ENCODE data around the gene SLC2A4. TPM values are rescaled to one million over a fixed set of nuclear protein-coding genes. Genes with fewer than 3 reads are reported as not detected.
"Not testable (repeated sequence)": the region's sequence is repeated elsewhere in the genome, so short reads cannot be mapped to it uniquely, and the experiment has no call there.

Gene SLC2A4
- total RNA-seq, 1 donor from 2014 or later, result under 0.01 TPM

GRCh38 chr17:7336240-7337175 is 55.0 kb downstream of the SLC2A4 start, which contains the start of gene ACAP1:
Gene ACAP1, plus strand, starts transcription at chr17:7336529. Its CDS starts 206 bp downstream, at chr17:7336735.
- no peak for DNase-seq (ENCODE audit: low spot score in 2 of 2)
- no peak for FAIRE-seq

GRCh38 chr17:7337600-7337999 is 56.1 kb downstream of the SLC2A4 start:
- not testable (repeated sequence) for DNase-seq (ENCODE audit: low spot score in 2 of 2); FAIRE-seq

Small RNA genes within 50 kb of the gene (small RNA-seq; reads per million reads assigned to genes)
- gene AC026954.2 (not detected), gene RF00019 (not detected)

Other genes with a start within 250 kb of the SLC2A4 start
- 0.82 TPM for gene SLC16A13, start 245.7 kb upstream of the SLC2A4 start, total RNA-seq
- not detected for gene SLC16A11, start 237.6 kb upstream of the SLC2A4 start, total RNA-seq
- gene CLEC10A, start 201.5 kb upstream of the SLC2A4 start, total RNA-seq, result not detected
- gene ASGR2, start 166.9 kb upstream of the SLC2A4 start, total RNA-seq, result not detected
- gene ASGR1, start 102.3 kb upstream of the SLC2A4 start, total RNA-seq, result 18.8 TPM
- gene DLG4, start 61.9 kb upstream of the SLC2A4 start, total RNA-seq, result 111 TPM
- 65.6 TPM for gene ACADVL, start 61.8 kb upstream of the SLC2A4 start, total RNA-seq
- gene DVL2, start 47.2 kb upstream of the SLC2A4 start, total RNA-seq, result 53.4 TPM
- gene PHF23, start 42.3 kb upstream of the SLC2A4 start, total RNA-seq, result 34.6 TPM
- 108 TPM for gene GABARAP, start 39.3 kb upstream of the SLC2A4 start, total RNA-seq
- 18.8 TPM for gene CTDNEP1, start 30.0 kb upstream of the SLC2A4 start, total RNA-seq
- gene ELP5, start 29.5 kb upstream of the SLC2A4 start, total RNA-seq, result 26.9 TPM
- gene CLDN7, start 19.2 kb upstream of the SLC2A4 start, total RNA-seq, result 0.82 TPM
- 1.2 TPM for gene YBX2, start 12.9 kb downstream of the SLC2A4 start, total RNA-seq
- 208 TPM for gene EIF5A, start 25.9 kb downstream of the SLC2A4 start, total RNA-seq
- gene GPS2, start 33.6 kb downstream of the SLC2A4 start, total RNA-seq, result 35.5 TPM
- gene NEURL4, start 47.6 kb downstream of the SLC2A4 start, total RNA-seq, result 44.8 TPM
- 0.41 TPM for gene ACAP1, start 54.8 kb downstream of the SLC2A4 start, total RNA-seq
- 3.3 TPM for gene KCTD11, start 70.4 kb downstream of the SLC2A4 start, total RNA-seq
- gene TMEM95, start 73.4 kb downstream of the SLC2A4 start, total RNA-seq, result not detected
- gene TNK1, start 99.4 kb downstream of the SLC2A4 start, total RNA-seq, result 0.82 TPM
- gene PLSCR3, start 112.8 kb downstream of the SLC2A4 start, total RNA-seq, result 10.6 TPM
- gene TMEM256, start 122.4 kb downstream of the SLC2A4 start, total RNA-seq, result 80.3 TPM
- gene NLGN2, start 126.1 kb downstream of the SLC2A4 start, total RNA-seq, result 8.2 TPM
- not detected for gene SPEM1, start 138.6 kb downstream of the SLC2A4 start, total RNA-seq
- not detected for gene SPEM2, start 143.9 kb downstream of the SLC2A4 start, total RNA-seq
- gene SPEM3, start 147.1 kb downstream of the SLC2A4 start, total RNA-seq, result not detected
- 2.0 TPM for gene TMEM102, start 153.7 kb downstream of the SLC2A4 start, total RNA-seq
- gene FGF11, start 157.8 kb downstream of the SLC2A4 start, total RNA-seq, result 5.3 TPM
- gene CHRNB1, start 163.3 kb downstream of the SLC2A4 start, total RNA-seq, result 16.7 TPM
- 11.8 TPM for gene ZBTB4, start 197.9 kb downstream of the SLC2A4 start, total RNA-seq
- not detected for gene SLC35G6, start 199.7 kb downstream of the SLC2A4 start, total RNA-seq
- gene POLR2A, start 202.6 kb downstream of the SLC2A4 start, total RNA-seq, result 33.0 TPM